GM19035 (cell line): ENCODE measurements around the gene PRPF18.

Experiments used
- ATAC-seq: cut with Tn5 transposase; IDR thresholded peaks from one replicate; pipeline ENCODE4 v1.9.1; 2021; ENCODE audit not compliant: unreplicated experiment

PRPF18 gene

DNA sequence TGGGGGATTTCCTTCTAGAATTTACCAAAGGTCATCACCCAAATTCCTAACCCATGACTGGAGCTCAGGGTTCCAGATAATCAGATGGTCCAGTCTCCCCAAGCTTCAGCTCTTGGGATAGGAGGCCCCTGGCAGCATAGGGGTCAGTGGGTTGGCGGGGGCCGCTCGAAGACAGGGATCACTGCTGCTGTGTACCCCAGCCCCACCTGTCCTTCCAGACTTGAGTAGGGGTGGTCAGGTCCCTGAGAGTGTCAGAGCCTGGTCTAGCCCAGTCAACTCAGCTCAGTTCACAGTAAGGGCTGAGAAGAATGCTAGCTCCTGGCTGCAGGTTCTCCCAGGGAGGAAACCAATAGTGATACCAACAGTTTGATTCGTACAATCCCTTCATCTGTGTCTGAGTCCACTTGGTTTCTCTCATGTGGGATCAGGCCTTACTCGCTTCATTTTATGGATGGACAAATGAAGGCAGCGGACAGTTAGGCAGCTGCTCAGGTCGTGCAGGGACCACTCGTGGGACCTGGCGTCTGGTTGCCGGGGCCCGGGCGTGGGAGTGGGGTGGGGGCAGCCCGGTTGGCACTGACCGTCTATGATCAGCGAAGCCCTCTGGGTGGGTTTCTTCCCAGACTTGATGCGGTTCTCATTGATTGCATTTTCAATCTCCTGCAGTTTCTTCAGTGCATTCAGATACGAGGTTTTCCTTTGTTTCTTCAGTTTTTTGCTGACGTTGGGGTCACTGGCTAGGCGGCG lies 78.9 kb downstream of the PRPF18 start:
- no peak for ATAC-seq

DNA sequence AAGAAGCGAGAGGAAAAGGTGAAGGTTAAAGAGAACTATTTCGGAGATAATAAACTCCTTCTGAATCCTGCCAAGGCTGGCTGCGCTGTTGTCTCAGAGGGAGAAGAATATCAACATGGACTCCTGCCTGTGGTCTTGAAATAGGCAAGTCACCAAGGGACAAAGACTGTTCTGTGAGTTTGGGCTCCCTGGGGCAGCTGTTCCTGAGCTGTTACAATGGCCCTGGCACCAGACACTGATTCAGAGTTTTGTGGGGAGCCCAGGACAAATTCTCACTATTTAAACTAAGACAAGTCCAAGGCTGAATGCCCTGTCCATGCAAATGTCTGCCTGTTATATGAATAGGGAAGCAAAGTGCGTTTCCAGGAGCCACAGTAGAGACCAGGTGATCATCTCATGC lies 81.4 kb downstream of the PRPF18 start:
- ATAC-seq: no peak

DNA sequence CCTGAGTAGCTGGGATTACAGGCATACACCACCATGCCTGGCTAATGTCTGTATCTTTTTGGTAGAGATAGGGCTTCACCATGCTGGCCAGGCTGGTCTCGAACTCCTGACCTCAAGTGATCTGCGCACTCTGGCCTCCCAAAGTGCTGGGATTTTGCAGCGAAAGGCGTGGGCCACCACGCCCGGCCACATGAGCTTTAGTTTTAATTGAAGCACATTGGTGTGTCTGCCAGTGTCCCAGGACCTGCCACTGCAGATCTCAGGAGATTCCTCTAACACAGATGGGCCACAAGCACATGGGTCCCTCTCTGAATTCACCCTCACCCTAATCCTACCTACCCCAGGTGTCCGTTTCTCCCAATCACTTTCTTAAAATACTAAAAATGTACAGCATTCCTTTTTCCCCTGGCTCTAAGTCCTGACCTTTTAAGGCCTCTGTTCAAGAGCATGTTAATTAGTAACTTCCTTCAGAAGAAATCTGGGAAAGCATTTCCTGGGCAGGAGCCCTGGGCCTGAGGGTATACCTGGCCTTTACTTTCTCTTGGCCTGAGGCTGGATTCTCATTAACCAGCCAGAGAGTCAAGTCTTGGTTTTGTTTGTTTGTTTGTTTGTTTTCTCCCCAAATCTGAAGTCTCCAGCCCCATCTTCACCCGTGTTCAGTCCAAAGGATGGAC lies 82.6 kb downstream of the PRPF18 start:
- no peak for ATAC-seq

DNA sequence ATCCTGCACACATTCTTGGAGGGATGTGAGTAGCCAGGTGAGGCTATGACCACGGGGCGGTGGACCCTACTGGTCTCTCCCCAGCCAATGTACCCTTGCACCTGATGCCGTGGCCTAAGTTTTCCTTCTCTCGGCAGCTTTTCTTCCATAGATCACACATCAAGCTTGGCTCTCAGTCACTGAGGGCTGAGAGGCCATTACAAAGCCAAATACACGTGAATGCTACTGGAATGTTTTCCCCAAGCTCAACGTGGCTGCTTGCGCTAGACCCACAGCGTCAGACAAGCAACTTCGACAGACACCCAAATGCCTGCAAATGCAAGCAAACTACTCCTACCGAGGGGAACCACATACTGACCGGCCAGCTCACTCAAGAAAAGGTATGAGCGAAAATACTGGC lies 83.1 kb downstream of the PRPF18 start:
- ATAC-seq: no peak

DNA sequence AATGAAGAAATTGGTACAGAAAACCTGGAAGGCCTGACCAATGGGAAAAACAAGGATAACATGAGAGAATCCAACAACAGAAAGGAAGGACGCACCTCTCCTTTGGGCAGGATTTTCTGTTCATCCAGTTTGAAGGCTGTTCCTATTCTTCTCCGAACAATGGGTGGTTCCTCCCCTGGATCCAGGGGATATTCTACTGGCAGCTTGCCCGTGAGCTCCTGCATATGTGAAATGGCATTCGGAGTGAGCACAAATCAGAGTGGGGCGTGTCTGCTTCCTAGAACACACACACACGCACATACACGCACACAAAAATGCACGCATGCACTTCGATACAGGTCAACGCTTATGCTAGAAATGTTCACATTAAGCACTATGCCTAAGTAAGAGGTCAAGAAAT lies 83.5 kb downstream of the PRPF18 start:
- no peak for ATAC-seq

DNA sequence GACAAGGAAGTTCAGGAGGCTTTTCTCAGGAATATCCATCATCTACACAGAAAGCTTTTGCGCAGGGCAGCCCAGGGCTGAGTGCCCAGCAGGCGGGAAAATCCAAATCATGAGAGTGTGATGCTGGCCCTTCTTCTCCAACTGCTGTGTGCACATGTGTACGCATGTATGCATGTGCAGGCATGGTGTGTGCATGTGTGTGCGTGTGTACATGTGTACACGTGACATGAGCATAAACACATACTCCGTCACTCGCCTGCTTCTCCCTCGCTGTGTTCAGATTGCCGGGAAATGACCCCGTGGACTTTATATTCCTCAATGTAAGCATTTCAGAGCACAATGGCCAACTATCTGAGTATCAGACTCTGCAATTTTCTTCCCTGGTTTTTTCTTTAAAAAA lies 85.1 kb downstream of the PRPF18 start:
- ATAC-seq: no peak

DNA sequence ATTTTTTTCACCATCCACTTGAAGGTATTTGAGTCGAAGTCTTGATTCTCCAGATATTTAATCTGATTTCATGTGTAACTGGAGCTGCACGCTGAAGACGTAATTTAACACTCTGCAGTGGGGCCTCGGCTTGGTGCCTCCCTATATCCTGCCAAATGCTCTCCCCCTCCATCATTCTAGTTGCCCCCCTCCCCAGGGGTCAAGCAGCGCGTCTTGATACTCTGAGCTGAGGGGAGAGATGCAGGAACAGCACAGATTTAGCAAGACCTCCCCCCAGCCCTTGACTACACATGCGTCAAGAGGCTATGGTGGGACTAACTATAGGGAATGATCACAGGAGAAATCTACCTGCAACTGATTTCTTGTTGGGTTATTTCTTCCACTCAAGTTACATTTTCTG lies 85.8 kb downstream of the PRPF18 start:
- ATAC-seq: no peak

DNA sequence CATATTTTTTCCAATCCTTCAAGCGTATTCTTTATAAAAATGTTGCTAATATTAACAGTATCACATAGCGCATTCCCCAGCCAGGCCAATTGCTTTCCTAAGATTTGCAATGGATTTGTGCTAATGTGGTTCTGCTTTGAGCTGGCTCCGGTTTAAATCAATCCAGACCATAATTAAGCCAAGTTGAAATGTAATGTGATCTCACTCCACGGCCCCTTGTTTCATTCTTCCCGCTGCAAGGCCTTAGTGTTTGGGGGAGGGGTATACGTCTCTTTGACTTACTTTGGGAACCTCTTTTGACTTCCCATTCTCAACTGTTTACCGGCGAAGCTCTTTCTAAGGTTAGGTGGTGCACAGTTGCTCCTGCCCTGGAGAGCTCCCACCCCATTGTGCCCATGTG lies 86.4 kb downstream of the PRPF18 start:
- no peak for ATAC-seq

DNA sequence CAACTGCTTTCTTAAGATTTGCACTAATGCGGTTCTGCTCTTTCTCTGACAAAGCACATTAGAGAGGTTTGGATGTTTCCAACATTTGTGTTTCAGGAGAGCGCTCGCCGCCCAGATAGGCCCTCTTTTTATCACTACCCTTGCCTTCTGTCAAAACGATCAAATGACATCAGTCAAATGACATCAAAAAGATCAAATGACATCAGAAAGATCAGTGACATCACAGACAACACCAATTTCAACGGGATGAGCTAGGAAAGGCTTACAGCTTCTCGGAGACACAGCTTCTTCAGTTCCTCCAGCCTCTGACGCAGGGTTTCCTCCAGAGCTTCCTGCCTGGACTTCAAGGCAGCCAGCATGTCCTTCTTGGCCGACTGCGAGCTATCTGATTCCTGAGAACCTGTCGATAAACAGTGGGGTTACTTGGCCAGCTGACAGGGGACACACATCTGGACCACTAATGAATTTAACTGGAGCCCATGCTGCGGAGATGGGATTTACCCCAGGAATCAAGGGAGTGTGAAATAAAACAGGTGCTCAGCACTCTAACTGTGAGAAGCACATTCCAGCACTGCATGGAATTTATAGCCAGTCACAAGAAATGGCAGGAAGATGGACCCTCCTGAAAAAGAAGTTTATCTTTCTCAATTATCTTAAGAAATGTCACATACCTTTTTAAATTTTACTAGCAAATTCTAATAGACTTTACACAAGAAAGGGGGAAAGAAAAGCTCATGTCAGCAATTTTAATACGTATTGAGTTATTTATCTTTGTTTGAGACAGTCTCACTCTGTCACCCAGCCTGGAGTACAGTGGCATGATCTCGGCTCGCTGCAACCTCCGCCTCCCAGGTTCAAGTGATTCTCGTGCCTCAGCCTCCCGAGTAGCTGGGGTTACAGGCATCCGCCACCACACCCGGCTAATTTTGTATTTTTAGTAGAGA lies 88.2 kb downstream of the PRPF18 start:
- no peak for ATAC-seq

DNA sequence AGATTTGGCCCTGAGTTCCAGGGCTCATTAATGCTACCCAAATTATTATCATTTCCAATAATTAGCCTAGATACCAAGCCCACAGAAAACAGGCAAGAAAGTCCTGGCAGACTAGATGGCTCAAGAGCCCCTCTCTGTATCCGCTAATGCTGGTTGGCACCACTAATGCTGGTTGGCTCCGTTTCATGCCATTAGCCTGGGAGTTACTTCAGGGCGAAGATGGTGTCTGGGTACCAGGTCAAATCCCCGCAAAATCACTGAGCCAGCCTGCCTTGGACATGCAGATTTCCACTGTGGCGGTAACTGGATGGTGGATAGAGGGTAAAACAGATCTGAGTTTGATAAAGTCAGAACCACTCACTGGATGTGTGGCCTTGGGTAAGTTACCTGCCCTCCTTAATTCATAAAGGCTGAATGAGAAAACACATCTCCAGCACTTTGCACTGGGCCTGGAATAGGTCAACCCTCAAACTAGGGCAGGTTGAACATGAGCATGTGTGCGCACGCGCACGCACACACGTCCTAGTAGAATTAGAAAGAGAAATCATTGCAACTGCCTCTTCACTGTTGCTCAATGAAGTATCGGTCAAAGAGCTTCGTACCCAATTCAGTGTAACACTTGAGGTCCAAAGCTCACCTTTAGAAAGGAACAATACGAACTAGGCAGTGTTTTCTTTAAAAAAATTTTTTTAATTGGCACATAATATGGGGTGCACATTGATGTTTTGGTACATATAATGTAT lies 91.5 kb downstream of the PRPF18 start:
- no peak for ATAC-seq
